CD14-positive monocyte (primary cell): ENCODE data around the gene LDLRAP1. TPM values are rescaled to one million over a fixed set of nuclear protein-coding genes. Genes with fewer than 3 reads are reported as not detected.

Experiments
- DNase-seq, 3 donors: peaks; one replicate each; pipeline ENCODE4 v3.0.0-alpha.2; 2011 to 2022
- H2AFZ ChIP-seq: 2 replicates; pipeline ENCODE4 v1.6.0; 2012; ENCODE audit warnings: mild to moderate bottlenecking, low read depth, low read length, inconsistent platforms; ENCODE audit not compliant: insufficient read depth, poor library complexity, severe bottlenecking
- H3K27ac ChIP-seq, 2 donors: 1 replicate in 1 of 2; 2 replicates in 1 of 2; pipeline ENCODE4 v1.5.1; 2012 to 2013; ENCODE audit warnings: low read length in 2 of 2, control low read depth in 1 of 2, inconsistent platforms in 1 of 2, low read depth in 1 of 2, mild to moderate bottlenecking in 1 of 2
- H3K27me3 ChIP-seq, 2 donors: one replicate each; pipeline versions ENCODE4 v1.6.0 to v1.6.1; 2011 to 2013; ENCODE audit warnings: low read length in 2 of 2; ENCODE audit not compliant: control insufficient read depth in 2 of 2, insufficient read depth in 2 of 2
- H3K36me3 ChIP-seq, 2 donors: replicated peaks in 1 of 2; 1 replicate in 1 of 2; 2 replicates in 1 of 2; pipeline versions ENCODE4 v1.5.1 to v1.6.1; 2012 to 2013; ENCODE audit warnings: low read length in 2 of 2, control low read depth in 1 of 2, inconsistent platforms in 1 of 2, mild to moderate bottlenecking in 1 of 2; ENCODE audit not compliant: insufficient read depth in 2 of 2, control insufficient read depth in 1 of 2
- H3K4me1 ChIP-seq, 2 donors: 1 replicate in 1 of 2; 2 replicates in 1 of 2; pipeline versions ENCODE4 v1.5.1 to v1.6.1; 2012 to 2013; ENCODE audit warnings: low read length in 2 of 2, control low read depth in 1 of 2, inconsistent platforms in 1 of 2, mild to moderate bottlenecking in 1 of 2, moderate library complexity in 1 of 2; ENCODE audit not compliant: insufficient read depth in 2 of 2, control insufficient read depth in 1 of 2
- H3K4me2 ChIP-seq: replicated peaks from 2 replicates; pipeline ENCODE3; 2012; ENCODE audit warnings: low read length, moderate library complexity, mild to moderate bottlenecking; ENCODE audit not compliant: poor library complexity, severe bottlenecking; ENCODE audit errors: extremely low read depth
- H3K4me3 ChIP-seq, 3 experiments: fragments of 200-600 bp in 1 of 3; sonication (generic) in 1 of 3; replicated peaks in 1 of 3; 1 replicate in 2 of 3; 2 replicates in 1 of 3; pipeline ENCODE4 v1.5.1; 2011 to 2013; ENCODE audit warnings: low read length in 3 of 3, mild to moderate bottlenecking in 3 of 3, control low read depth in 2 of 3, low read depth in 2 of 3, inconsistent platforms in 1 of 3, moderate library complexity in 1 of 3
- H3K79me2 ChIP-seq: 2 replicates; pipeline ENCODE4 v1.6.0; 2012; ENCODE audit warnings: mild to moderate bottlenecking, control low read depth, inconsistent platforms, low read length, moderate library complexity; ENCODE audit not compliant: insufficient read depth
- H3K9ac ChIP-seq: 2 replicates; pipeline ENCODE4 v1.6.0; 2017; ENCODE audit warnings: low read length, mild to moderate bottlenecking; ENCODE audit not compliant: insufficient read depth, poor library complexity, severe bottlenecking
- H3K9me3 ChIP-seq, 2 donors: replicated peaks in 1 of 2; 1 replicate in 1 of 2; 2 replicates in 1 of 2; pipeline versions ENCODE4 v1.5.1 to v1.6.1; 2012 to 2013; ENCODE audit warnings: low read length in 2 of 2, control low read depth in 1 of 2; ENCODE audit not compliant: control insufficient read depth in 1 of 2, insufficient read depth in 1 of 2
- H4K20me1 ChIP-seq: 2 replicates; pipeline ENCODE4 v1.6.0; 2012; ENCODE audit warnings: mild to moderate bottlenecking, low read length, control low read depth, moderate library complexity; ENCODE audit not compliant: insufficient read depth
- H3K27ac Mint-ChIP-seq, 7 donors: one replicate each; pipeline ENCODE4 v1.8.0; 2020; ENCODE audit warnings: mild to moderate bottlenecking in 7 of 7, mixed read lengths in 7 of 7, moderate library complexity in 6 of 7, inconsistent platforms in 2 of 7
- H3K27me3 Mint-ChIP-seq, 3 donors: one replicate each; pipeline ENCODE4 v1.8.0; 2021 to 2022; ENCODE audit warnings: low read depth in 3 of 3, mild to moderate bottlenecking in 3 of 3, mixed read lengths in 3 of 3, moderate library complexity in 3 of 3, inconsistent platforms in 1 of 3
- H3K36me3 Mint-ChIP-seq, 2 donors: one replicate each; pipeline ENCODE4 v1.8.0; 2020; ENCODE audit warnings: mixed read lengths in 2 of 2, inconsistent platforms in 1 of 2, mild to moderate bottlenecking in 1 of 2
- H3K4me1 Mint-ChIP-seq: one replicate; pipeline ENCODE4 v1.8.0; 2020; ENCODE audit warnings: mild to moderate bottlenecking, mixed read lengths
- H3K4me3 Mint-ChIP-seq, 2 donors: one replicate each; pipeline ENCODE4 v1.8.0; 2020; ENCODE audit warnings: mild to moderate bottlenecking in 2 of 2, mixed read lengths in 2 of 2, moderate library complexity in 1 of 2
- H3K9me3 Mint-ChIP-seq, 7 donors: one replicate each; pipeline ENCODE4 v1.8.0; 2020 to 2022; ENCODE audit warnings: mixed read lengths in 7 of 7, mild to moderate bottlenecking in 6 of 7, moderate library complexity in 6 of 7, inconsistent platforms in 2 of 7
- WGBS: methylation state at CpG from one replicate; pipeline ENCODE4 v1.1.5; 2013; ENCODE audit warnings: missing lambda C conversion rate; ENCODE audit not compliant: insufficient coverage; 5-methylcytosine and 5-hydroxymethylcytosine counted together
- intact Hi-C, 2 donors: fragments of 100-400 bp; cut with micrococcal nuclease; formaldehyde crosslinking; loops; one replicate each; pipeline versions ENCODE4 v1.15.0 to v1.15.1; 2023
- polyA plus RNA-seq, 3 donors: library from polyadenylated mRNA; depleted of rRNA in 1 of 3; unstranded in 2 of 3; stranded (reverse) in 1 of 3; fragments of 300-500 nt in 2 of 3; fragments of >200 nt in 1 of 3; fragmentation: Illumina TruSeq in 2 of 3; gene quantifications; 1 replicate in 2 of 3; 2 replicates in 1 of 3; pipeline ENCODE4 v1.2.3, GENCODE V29; 2012 to 2021
- TF ChIP-seq, protein P1 (sequence below): fragments of 200-600 bp; IDR thresholded peaks from one replicate; pipeline ENCODE4 v1.8.0; 2022; ENCODE audit warnings: antibody characterized with exemption, mild to moderate bottlenecking

Gene LDLRAP1
- polyA plus RNA-seq, 3 donors: 12.8 to 18.5 (median 14.6) TPM

DNA sequence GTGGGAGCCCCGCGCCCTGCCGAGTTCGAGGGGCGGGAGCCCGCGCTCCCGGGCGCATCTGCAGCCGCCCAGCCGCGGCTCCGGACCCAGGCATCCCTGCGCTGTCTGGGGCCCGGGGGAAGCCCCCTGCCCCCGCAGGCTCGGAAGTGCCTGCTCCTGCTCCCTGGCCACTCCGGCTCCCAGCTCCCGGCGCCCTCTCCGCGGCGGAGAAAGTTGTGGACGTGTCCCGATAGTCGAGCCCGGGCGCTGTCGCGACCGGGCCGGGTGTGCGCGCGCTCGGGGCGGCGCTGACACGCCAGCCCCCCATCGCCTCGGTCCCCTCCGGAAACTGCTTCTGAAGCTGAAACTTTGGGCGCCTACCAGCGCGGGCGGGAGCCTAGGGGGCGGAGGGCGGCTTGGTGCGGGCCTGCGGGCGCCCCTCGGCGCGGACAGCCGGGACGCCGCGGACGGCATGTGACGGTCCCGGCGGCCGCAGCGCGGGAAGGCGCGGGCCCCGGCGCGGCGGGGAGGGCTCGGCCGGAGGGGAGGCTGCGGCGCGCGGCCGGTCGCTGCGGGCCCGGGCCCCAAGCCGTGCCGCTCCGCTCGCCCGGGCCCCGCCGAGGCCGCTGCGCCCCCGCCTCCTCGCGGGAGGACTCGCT is 73.7 kb downstream of the LDLRAP1 start:
- intact Hi-C loops: loop anchor here (10.0 kb wide), 2 partner anchors 72 to 188 kb away; partner anchors contain the start of genes SELENON (in 2 of the 2) and LDLRAP1 (in 1 of the 2)
- Mint-ChIP-seq H3K4me3 (peak overlapping the region; percentile 82 to 89), H3K27ac (no peak overlapping the region), H3K4me1 (peaks cover 45% of the 10 kb centered on the region), H3K36me3 (peaks cover 3 to 14% of the 10 kb centered on the region in 2 donors), H3K9me3 (peaks cover 0 to under 1% (median 0%) of the 10 kb centered on the region in 7 donors), H3K27me3 (peaks cover 13 to 37% (median 20%) of the 10 kb centered on the region in 3 donors)
- DNase-seq: peak in 1 of 3 donors; percentile 11
- H3K27ac ChIP-seq: peak overlapping the region in 1 of 2 donors; percentile 17
- WGBS: under 1% methylated on average over 94 of the region's 94 CpGs
- H3K4me2 ChIP-seq: peak overlapping the region; percentile 99
- no peaks in the 10 kb centered on the region for H3K9me3 ChIP-seq
- H3K27me3 ChIP-seq: peaks cover 4 to 7% of the 10 kb centered on the region in 2 donors
- H3K9ac ChIP-seq: peak overlapping the region; percentile 67
- H3K79me2 ChIP-seq: peaks cover 4% of the 10 kb centered on the region
- TF ChIP-seq, protein P1, sequence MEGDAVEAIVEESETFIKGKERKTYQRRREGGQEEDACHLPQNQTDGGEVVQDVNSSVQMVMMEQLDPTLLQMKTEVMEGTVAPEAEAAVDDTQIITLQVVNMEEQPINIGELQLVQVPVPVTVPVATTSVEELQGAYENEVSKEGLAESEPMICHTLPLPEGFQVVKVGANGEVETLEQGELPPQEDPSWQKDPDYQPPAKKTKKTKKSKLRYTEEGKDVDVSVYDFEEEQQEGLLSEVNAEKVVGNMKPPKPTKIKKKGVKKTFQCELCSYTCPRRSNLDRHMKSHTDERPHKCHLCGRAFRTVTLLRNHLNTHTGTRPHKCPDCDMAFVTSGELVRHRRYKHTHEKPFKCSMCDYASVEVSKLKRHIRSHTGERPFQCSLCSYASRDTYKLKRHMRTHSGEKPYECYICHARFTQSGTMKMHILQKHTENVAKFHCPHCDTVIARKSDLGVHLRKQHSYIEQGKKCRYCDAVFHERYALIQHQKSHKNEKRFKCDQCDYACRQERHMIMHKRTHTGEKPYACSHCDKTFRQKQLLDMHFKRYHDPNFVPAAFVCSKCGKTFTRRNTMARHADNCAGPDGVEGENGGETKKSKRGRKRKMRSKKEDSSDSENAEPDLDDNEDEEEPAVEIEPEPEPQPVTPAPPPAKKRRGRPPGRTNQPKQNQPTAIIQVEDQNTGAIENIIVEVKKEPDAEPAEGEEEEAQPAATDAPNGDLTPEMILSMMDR: no peak
- peaks cover 28% of the 10 kb centered on the region for H4K20me1 ChIP-seq
- peak overlapping the region; percentile 61 to 90 (median 77) for H3K4me3 ChIP-seq
- H3K36me3 ChIP-seq: no peaks in the 10 kb centered on the region
- peaks cover 33 to 48% of the 10 kb centered on the region in 2 donors for H3K4me1 ChIP-seq
- peak overlapping the region; percentile 92 for H2AFZ ChIP-seq

DNA sequence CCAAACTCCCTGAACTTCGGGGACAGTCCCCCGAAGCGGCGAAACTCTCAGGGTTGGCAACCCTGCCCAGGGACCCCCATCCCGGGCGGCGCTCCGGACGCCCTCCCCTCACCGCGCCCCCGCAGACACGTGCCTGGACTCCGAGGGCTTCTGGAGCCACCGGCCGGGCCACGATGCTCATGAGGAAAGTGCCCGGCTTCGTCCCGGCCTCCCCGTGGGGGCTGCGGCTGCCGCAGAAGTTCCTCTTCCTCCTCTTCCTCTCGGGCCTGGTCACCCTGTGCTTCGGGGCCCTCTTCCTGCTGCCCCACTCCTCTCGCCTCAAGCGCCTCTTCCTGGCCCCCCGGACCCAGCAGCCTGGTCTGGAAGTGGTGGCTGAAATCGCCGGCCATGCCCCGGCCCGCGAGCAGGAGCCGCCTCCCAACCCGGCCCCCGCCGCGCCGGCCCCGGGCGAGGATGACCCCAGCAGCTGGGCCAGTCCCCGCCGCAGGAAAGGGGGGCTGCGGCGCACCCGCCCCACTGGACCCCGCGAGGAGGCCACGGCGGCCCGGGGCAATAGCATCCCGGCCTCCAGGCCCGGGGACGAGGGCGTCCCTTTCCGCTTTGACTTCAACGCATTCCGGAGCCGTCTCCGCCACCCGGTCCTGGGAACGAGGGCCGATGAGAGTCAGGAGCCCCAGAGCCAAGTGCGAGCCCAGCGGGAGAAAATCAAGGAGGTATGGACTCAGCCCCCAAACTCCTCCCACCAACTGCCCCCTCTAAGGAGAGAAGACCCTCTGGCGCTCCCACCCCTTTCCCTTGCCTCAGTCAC is 74.4 kb downstream of the LDLRAP1 start:
- intact Hi-C loops: loop anchor here (10.0 kb wide), 2 partner anchors 73 to 187 kb away; partner anchors contain the start of genes SELENON (in 2 of the 2) and LDLRAP1 (in 1 of the 2)
- peaks cover 45% of the 10 kb centered on the region for H3K4me1 Mint-ChIP-seq
- TF ChIP-seq, protein P1: no peak
- peaks cover 33% of the 10 kb centered on the region for H4K20me1 ChIP-seq
- peak overlapping the region; percentile 92 for H2AFZ ChIP-seq
- peaks cover 12 to 32% (median 18%) of the 10 kb centered on the region in 3 donors for H3K27me3 Mint-ChIP-seq
- H3K36me3 Mint-ChIP-seq: peaks cover 6 to 17% of the 10 kb centered on the region in 2 donors
- peak overlapping the region; percentile 82 to 92 for H3K4me3 Mint-ChIP-seq
- peak overlapping the region; percentile 99 for H3K4me2 ChIP-seq
- peaks cover 33 to 48% of the 10 kb centered on the region in 2 donors for H3K4me1 ChIP-seq
- H3K9me3 Mint-ChIP-seq: no peaks in the 10 kb centered on the region
- H3K36me3 ChIP-seq: no peaks in the 10 kb centered on the region
- DNase-seq: peak; percentile 25 to 64 (median 61)
- peak overlapping the region; percentile 66 for H3K9ac ChIP-seq
- WGBS: 7% methylated on average over 66 of the region's 66 CpGs
- H3K9me3 ChIP-seq: no peaks in the 10 kb centered on the region
- peak overlapping the region; percentile 34 to 90 (median 61) for H3K4me3 ChIP-seq
- peaks cover 4% of the 10 kb centered on the region for H3K79me2 ChIP-seq
- H3K27ac Mint-ChIP-seq: peak overlapping the region in 1 of 7 donors; percentile 66
- H3K27ac ChIP-seq: peak overlapping the region in 1 of 2 donors; percentile 17
- peaks cover 0 to 3% of the 10 kb centered on the region in 2 donors for H3K27me3 ChIP-seq
